ENCODE measurements around the gene RASA3.

- TF ChIP-seq CTCF (IDR thresholded peaks at IDR 0.05; ENCODE audit: borderline replicate concordance, extremely low read depth, low read length, poor library complexity, severe bottlenecking): no peak
- no peak for TF ChIP-seq EZH2 (IDR thresholded peaks at IDR 0.05; ENCODE audit: borderline replicate concordance, low read depth, low read length, severe bottlenecking)
These were observed 49.4 kb downstream of the RASA3 start for GRCh38 chr13:114082849-114083645.

Data from DND-41 (cell line).